22Rv1 (cell line): ENCODE results near the gene BRD9.

Experiments used
- H3K27ac ChIP-seq: fragments of 450-650 bp; 2 replicates; pipeline ENCODE4 v1.5.1; 2017
- CTCF ChIP-seq: fragments of 450-650 bp; IDR thresholded peaks from 2 replicates; pipeline ENCODE4 v1.5.1; 2017; ENCODE audit warnings: mild to moderate bottlenecking
- ZFX ChIP-seq: fragments of 450-650 bp; IDR thresholded peaks from 2 replicates; pipeline ENCODE4 v1.6.1; 2017; ENCODE audit warnings: antibody characterized with exemption, borderline replicate concordance

The BRD9 gene

GRCh38 chr5:862367-863243 lies 30.0 kb downstream of the BRD9 start:
- H3K27ac ChIP-seq: no peak overlapping the region
- TF ChIP-seq CTCF (no peak), ZFX (no peak)

DNA sequence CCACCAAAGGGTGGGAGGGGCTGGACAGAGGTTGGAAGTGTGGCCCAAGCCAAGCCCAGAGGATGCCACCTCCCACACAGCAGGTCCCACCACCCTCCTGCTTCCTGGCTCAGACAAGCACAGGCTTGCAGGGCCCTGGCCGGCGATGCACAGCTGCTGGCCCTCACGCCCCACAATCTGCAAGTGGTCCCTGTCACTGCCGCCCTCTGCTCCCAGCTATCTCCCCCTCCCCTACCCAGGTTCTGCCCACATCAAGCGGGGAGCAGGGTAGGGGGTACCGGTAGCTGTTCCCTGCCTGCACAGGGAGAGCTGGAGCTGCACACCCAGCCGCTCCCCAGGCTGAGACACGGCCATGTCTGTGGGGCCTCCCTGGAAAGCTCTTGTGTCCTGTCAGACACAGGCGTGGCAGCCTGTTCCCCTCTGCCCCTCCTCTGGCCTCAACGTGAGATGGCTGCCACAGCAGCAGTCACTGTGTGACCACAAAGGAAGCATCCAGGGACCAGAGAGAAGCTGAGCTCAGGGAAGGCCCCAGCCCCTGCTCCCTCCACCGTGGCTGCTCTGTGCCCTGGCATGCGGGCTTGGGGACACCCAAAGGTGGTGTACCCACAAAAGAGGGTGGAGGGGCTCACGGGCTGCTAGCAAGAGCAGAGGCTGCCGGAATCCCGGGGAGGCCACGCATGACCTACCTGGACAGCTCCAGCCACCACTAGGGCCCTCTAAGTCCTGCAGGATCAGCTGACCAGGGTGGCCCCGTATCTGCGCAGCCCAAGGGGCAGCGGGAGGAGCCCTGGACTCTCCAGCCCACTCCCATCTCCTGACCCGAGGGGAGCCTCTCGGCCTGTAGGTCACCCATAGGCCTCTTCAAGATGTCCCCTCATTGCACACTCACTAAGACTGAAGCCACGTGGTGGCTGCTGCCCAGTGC lies 30.9 kb downstream of the BRD9 start:
- TF ChIP-seq CTCF (no peak), ZFX (no peak)
- no peak overlapping the region for H3K27ac ChIP-seq

DNA sequence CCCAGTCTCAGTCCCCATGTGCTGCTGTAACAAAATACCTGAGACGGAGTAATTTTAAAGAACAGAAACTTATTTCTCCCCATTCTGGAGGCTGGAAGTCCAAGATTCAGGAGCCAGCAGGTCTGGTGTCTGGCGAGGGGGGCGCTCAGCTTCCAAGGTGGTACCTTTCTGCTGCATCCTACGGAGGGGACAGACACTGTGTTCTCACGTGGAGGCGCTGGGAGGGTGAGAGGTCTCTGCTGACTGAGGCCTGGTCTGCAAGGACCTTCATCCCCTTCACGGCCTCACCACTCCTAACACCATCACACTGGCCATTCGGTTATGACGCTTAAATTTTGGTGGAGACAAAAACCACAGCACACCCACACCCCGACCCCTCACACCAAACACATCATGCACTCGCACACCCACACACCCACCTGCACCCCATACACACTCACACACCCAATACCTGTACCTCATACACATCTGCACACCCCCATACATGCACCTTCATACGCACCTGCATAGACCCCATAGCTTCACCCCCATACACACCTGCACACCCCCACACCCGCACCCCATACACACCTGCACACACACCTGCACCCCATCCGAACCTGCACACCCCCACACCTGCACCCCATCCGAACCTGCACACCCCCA lies 32.0 kb downstream of the BRD9 start:
- no peak for TF ChIP-seq CTCF
- no peak for TF ChIP-seq ZFX
- H3K27ac ChIP-seq: no peak overlapping the region

DNA sequence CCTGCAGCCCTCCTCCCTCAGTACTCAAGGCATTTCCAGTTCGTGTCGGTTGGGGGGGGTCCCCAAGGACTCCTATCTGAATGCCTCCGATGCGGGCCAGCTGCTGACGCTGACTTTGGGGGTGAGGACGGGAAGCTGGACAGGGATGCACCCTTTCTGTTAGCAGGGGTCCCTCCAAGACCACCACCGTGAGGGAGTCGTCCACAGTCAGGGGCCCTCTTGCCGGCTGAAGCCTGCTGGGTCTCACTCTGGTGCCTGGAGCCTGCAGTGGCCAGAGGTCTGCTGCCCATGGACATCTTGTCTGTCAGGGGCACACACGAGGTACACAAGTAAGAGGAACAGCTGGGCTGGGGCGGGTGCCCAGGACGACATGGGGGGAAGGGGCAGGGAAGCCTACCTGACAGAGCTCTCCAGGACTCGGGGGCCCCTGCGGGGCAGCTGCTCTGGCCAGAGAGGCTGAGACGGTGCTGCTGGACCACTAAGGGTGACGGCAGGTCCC lies 32.8 kb downstream of the BRD9 start:
- H3K27ac ChIP-seq: no peak overlapping the region
- TF ChIP-seq CTCF (no peak), ZFX (no peak)

GRCh38 chr5:859391-859790 lies 33.2 kb downstream of the BRD9 start:
- no peak overlapping the region; the same call in 1 of the 2 replicates for H3K27ac ChIP-seq
- TF ChIP-seq CTCF (no peak), ZFX (no peak)

DNA sequence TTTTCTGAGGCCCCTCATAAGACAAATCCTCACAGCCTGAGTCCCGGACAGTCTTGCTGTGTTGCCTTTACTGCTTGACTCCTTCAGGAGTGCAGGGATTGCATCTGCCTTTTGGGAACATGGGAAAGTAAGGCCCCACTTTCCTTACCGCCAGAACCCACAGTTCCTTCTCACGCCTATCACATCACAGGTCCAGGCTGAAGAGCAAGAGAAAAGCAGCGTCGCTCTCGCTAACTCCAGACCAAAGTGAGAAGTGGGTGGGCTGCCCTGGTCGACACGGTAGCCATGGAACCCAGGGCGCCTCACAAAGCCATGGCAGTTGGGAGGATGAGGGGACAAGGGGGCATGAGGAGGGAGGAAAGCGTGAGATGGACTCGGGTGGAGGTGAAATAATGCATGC lies 33.9 kb downstream of the BRD9 start:
- no peak overlapping the region; the same call in 1 of the 2 replicates for H3K27ac ChIP-seq
- no peak for TF ChIP-seq ZFX
- TF ChIP-seq CTCF: no peak
